ENCODE data around the gene LHB. TPM values are rescaled to one million over a fixed set of nuclear protein-coding genes. Genes with fewer than 3 reads are reported as not detected.
"Not testable (repeated sequence)": the region's sequence is repeated elsewhere in the genome, so short reads cannot be mapped to it uniquely, and the experiment has no call there.

Gene LHB
- total RNA-seq, 2 experiments from 2014 or later, result 0.63 to 0.88 TPM

DNA sequence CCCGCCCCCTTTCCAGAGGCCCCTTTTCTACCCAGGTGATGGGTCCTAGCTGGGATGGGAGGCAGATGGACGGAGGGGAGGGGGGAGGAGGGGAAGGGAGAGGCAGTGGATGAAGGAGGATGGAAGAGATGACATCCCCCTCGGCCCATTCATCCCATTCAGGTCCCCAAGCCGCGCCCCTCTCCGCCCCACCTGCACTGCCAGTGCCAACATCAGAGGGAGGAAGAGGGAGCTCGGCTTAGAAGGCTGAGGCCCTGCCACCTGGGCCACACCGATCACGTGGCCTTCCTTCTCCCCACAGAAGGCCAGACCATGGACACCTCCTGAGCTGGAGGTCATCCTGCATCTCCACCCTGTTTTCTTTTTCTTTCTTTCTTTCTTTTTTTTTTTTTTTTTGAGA, 11.8 kb upstream of the LHB start:
- POLR2A ChIA-PET; DNase-seq; H3K4me3 Mint-ChIP-seq; H3K4me1 Mint-ChIP-seq; H3K9me3 Mint-ChIP-seq; CTCF ChIA-PET; H3K27me3 Mint-ChIP-seq; H3K27ac Mint-ChIP-seq; H3K36me3 Mint-ChIP-seq (ENCODE audit: low read depth): not testable (repeated sequence)

DNA sequence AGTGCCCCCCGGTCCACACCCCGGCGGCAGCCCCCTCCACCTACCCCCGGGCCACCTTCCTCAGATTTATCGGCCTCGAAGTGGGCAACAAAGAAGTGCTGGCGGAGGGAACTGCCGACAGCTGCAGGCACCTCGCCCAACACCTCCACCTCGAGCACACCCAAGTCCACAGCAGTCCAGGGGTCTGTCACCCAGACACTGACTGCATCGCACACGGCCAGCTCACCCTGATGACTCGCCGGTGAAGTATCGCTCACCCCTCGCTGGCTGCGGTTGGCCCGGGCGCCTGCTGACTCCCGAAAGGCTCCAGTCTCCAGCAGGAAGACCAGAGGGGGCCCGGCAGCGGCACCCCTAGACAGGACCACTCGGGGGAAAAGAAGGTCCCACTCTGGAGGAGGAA, 8.7 kb upstream of the LHB start:
- H3K27me3 Mint-ChIP-seq; H3K9me3 Mint-ChIP-seq; H3K4me3 Mint-ChIP-seq; CTCF ChIA-PET; DNase-seq; POLR2A ChIA-PET; H3K27ac Mint-ChIP-seq; H3K36me3 Mint-ChIP-seq (ENCODE audit: low read depth): not testable (repeated sequence)
- H3K4me1 Mint-ChIP-seq, result peaks cover 13% of the 10 kb centered on the region

DNA sequence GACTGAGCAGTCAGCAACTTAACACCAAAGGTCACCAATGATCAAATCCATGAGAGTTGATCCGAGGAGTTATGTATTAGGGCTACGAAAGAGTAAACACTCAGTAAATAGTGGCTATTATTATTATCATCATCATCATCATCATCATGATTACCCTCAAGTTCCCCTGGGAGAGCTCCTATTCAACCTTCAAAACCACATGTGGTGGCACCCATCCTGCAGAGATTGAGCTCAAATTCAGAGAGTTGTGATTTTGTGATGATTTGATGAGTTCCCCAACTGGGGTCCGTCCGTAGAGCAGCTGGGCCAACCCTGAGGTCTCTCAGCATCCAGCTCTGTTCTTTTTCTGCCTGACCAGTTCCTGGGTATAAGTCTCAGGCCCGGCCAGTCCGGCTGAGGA, 8.2 kb upstream of the LHB start:
- POLR2A ChIA-PET; H3K27me3 Mint-ChIP-seq; DNase-seq; CTCF ChIA-PET; H3K27ac Mint-ChIP-seq; H3K36me3 Mint-ChIP-seq (ENCODE audit: low read depth); H3K4me3 Mint-ChIP-seq; H3K9me3 Mint-ChIP-seq: not testable (repeated sequence)
- H3K4me1 Mint-ChIP-seq, result peaks cover 16% of the 10 kb centered on the region

DNA sequence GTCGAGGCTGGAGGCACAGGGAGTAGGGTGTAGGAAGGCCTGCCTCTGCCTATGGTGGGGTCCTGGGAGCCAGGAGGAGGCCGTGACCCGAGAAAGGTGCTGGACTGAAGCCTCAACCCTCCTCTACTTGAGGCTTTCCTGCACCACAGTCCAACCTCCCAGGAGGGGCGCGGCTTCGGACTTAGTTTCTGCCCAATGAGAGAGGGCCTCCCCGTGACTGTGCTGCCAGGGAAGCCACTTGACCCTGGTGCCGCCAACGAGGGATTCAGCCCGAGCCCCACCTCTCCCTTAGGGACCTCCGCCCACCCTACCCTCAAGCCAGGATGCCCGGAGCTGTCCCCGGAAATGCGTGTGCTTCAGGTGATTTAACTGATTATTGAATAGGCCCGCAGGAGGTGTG, 7.3 kb upstream of the LHB start, which contains the start of gene CGB3:
Gene CGB3, minus strand, starts transcription at position 101 of the 400 bp plus-strand sequence. CDS start 362 bp downstream, outside the sequence.
- H3K4me1 Mint-ChIP-seq, result peaks cover 22% of the 10 kb centered on the region
- H3K27me3 Mint-ChIP-seq; H3K27ac Mint-ChIP-seq; DNase-seq; H3K4me3 Mint-ChIP-seq; H3K9me3 Mint-ChIP-seq; POLR2A ChIA-PET; CTCF ChIA-PET; H3K36me3 Mint-ChIP-seq (ENCODE audit: low read depth): not testable (repeated sequence)

DNA sequence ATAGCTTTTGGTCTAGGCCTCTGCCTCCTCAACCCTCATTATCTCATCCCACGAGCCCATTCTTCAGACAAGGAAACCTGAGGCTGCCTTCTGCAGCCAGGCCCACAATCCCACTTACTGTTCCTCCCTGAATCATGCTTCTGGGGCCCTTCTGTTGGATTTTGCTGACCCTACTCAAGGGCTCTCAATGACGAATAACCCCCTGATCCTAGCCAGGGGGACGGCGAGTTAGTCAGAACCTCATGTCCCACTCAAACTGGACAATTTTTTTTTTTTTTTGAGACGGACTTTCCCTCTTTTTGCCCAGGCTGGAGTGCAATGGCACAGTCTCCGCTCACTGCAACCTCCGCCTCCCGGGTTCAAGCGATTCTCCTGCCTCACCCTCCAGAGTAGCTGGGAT, 5.2 kb upstream of the LHB start:
- H3K4me1 Mint-ChIP-seq, result peaks cover 36% of the 10 kb centered on the region
- ChIA-PET POLR2A (no interaction called here), CTCF (interaction anchor here (6.0 kb wide), 1 partner anchor 22 kb away, joined by 52 read pairs; no protein-coding TSS in a partner anchor)
- no peaks in the 10 kb centered on the region for H3K36me3 Mint-ChIP-seq (ENCODE audit: low read depth)
- H3K9me3 Mint-ChIP-seq, result no peaks in the 10 kb centered on the region
- H3K27ac Mint-ChIP-seq, result no peak overlapping the region
- H3K27me3 Mint-ChIP-seq, result peaks cover 9% of the 10 kb centered on the region
- DNase-seq, result no peak
- H3K4me3 Mint-ChIP-seq, result no peak overlapping the region

DNA sequence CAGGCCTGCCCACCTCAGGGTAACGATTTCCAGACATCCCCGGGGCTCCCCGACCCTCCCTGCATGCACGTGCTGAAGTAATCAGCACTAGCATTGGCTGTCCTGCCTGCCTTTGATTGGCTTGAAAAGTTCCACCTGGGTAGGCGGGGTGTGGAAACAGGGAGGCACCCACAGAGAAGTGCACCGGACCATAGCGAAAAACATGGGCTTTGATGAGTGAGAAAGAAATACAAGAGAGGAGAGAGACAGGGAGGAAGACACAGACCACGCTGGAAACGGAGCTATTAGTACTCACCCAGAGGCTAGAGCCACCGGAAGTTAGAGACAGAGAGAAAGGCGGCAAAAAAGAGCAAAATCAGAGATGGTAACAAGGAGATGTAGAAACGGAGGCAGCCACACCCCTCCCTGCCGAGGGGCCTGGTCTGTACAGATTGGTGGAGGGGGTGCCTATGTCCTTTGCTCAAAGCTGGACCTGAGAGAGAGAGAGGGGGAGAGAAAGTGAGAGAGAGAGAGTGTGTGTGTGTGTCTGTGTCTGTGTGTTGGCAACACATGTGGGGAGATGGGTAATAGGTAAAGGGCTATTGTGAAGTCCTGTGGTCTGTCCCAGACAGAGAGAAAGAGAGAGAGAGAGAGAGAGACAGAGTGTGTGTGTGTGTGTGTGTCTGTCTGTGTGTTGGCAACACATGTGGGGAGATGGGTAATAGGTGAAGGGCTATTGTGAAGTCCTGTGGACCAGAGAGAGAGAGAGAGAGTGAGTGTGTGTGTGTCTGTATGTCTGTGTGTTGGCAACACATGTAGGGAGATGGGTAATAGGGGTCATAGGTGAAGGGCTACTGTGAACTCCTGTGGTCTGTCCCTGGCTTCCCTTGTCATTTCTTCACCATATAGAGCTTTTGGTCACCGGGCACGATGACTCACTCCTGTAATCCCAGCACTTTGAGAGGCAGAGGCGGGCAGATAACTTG, 4.3 kb upstream of the LHB start:
- no peak for DNase-seq
- CTCF ChIA-PET, result interaction anchor here (4.7 to 6.0 kb wide), 2 partner anchors 22 to 28 kb away, joined by 28 to 52 read pairs; partner anchors contain the start of genes GYS1 and RUVBL2
- peaks cover 38% of the 10 kb centered on the region for H3K4me1 Mint-ChIP-seq
- H3K36me3 Mint-ChIP-seq (ENCODE audit: low read depth), result no peaks in the 10 kb centered on the region
- POLR2A ChIA-PET, result interaction anchor here (1.5 kb wide), 1 partner anchor 28 kb away, joined by 3 read pairs; the partner anchor contains the start of genes GYS1 and RUVBL2
- no peak overlapping the region for H3K27ac Mint-ChIP-seq
- no peak overlapping the region for H3K4me3 Mint-ChIP-seq
- H3K27me3 Mint-ChIP-seq, result peaks cover 9% of the 10 kb centered on the region
- no peaks in the 10 kb centered on the region for H3K9me3 Mint-ChIP-seq

DNA sequence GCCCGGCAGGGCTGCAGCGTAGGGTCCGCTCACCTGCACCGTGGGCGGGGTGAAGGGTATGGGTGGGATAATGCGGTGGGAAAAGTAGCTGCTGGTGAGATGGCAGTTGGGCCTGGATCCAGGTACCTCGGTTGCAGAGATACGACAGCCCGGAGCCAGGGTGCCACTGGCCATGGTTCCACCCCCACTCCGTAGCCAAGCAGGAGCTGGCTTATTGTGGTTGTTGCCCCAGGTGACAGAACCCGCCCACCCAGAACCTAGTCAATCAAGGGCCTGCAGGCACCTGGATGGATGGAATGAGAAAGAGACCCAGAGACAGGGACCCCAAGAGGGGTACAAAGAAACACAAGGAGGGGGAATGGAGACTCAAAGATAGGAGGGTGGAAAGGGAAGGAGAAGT, 3.5 kb upstream of the LHB start:
- ChIA-PET CTCF (interaction anchor here (0.8 to 6.0 kb wide), 3 partner anchors 21 to 50 kb away, joined by 3 to 52 read pairs (median 28); partner anchors contain the start of genes GYS1 and RUVBL2), POLR2A (interaction anchor here (1.5 kb wide), 1 partner anchor 27 kb away, joined by 3 read pairs; the partner anchor contains the start of genes GYS1 and RUVBL2)
- no peak overlapping the region for H3K4me3 Mint-ChIP-seq
- H3K36me3 Mint-ChIP-seq (ENCODE audit: low read depth), result peaks cover 3% of the 10 kb centered on the region
- H3K4me1 Mint-ChIP-seq, result peaks cover 38% of the 10 kb centered on the region
- H3K27me3 Mint-ChIP-seq, result peaks cover 9% of the 10 kb centered on the region
- no peak overlapping the region for H3K27ac Mint-ChIP-seq
- DNase-seq, result no peak
- H3K9me3 Mint-ChIP-seq, result no peaks in the 10 kb centered on the region

DNA sequence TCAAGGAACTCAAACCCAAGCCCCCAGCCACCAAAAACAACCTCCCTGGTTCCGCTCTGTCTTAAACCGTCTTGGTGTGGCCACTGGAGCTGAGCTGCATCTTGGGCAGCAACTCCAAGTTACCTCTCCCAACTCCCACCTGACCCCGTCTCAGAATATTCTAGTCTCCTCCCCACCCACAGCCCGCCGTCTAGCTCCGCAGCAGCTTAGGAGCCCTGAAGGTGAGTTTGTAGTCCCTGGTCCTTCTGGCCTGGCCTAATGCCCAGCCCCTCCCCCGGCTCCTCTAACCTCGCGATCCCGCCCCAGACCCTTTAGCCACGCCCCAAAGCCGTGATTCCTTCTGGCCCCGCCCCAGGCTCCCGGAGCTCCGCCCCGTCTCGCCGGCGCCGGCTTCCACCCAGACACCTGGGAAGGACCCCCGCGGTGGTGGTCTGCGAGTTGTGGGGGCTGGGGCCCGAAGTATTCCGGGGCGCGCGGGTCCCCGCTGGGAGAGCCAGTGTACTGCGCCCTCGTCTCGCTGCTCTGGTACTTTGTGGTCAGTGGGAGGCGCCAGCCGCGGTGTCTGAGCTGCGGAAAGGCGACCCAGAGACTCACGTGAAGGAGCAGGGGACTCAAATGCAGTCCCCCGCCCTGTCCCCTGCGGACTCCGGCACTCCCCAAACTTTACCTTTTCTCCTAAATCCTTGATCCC, 2.5 kb upstream of the LHB start:
- CTCF ChIA-PET, result interaction anchor here (0.8 to 6.0 kb wide), 6 partner anchors 12 to 179 kb away, joined by 3 to 52 read pairs (median 3); partner anchors contain the start of genes CGB2, GYS1 and RUVBL2
- POLR2A ChIA-PET, result interaction anchor here (0.6 to 2.7 kb wide), 2 partner anchors 26 to 33 kb away, joined by 3 to 15 read pairs; partner anchors contain the start of genes GYS1 and RUVBL2
- peaks cover 38% of the 10 kb centered on the region for H3K4me1 Mint-ChIP-seq
- DNase-seq, result peak; percentile 71
- peaks cover 9% of the 10 kb centered on the region for H3K27me3 Mint-ChIP-seq
- H3K4me3 Mint-ChIP-seq, result peak overlapping the region; percentile 82
- peak overlapping the region; percentile 62 for H3K27ac Mint-ChIP-seq
- H3K36me3 Mint-ChIP-seq (ENCODE audit: low read depth), result peaks cover 4% of the 10 kb centered on the region
- no peaks in the 10 kb centered on the region for H3K9me3 Mint-ChIP-seq

DNA sequence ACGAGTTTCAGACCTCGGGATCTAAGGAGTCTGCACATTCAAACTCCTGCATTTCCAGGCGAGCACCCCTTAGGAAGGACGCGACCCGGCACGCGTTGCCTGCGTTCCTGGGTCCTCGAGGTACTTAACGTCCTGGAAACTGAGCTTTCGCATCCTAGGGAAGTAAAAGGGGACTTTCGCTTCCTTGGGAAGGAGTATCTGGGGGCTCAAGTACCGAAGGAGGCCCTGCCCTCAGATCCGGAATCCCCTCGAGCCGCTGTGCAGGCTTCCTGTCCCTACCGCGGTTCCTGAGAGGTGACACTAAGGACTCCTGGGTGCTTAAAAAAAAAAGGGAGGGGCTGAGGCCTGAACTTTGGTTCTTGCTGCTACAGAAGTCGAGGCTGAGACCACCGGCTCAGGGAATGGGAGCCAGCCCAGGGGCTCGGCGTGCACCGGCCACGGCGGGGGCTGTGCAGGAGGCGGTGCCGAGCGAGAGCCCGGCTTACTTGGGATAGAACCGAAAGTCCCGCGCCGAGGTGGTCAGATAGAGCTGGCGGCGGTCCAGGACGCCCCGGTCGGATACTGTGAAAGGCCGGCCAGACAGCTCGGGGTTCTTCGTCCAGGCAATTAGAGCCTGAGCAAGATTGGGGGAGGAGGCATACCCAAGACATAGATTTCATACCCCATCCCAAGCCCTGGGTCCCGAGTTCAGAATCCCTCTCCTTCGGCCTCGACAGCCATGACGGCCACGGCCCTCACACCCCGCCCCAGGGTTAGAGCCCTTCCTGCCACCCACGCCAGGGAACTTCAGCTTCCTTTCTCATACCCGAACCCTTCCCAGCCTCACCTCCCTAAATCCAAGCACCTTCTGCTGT, 1.7 kb upstream of the LHB start:
- not testable (repeated sequence) for H3K27ac Mint-ChIP-seq, H3K9me3 Mint-ChIP-seq, H3K27me3 Mint-ChIP-seq
- Mint-ChIP-seq H3K4me1 (peaks cover 38% of the 10 kb centered on the region), H3K4me3 (peak overlapping the region; percentile 82), H3K36me3 (ENCODE audit: low read depth) (peaks cover 10% of the 10 kb centered on the region)
- peak; percentile 28 for DNase-seq
- POLR2A ChIA-PET, result interaction anchor here (0.6 to 2.7 kb wide), 4 partner anchors 9 to 69 kb away, joined by 3 to 15 read pairs (median 3); partner anchors contain the start of genes GYS1 and RUVBL2
- CTCF ChIA-PET, result interaction anchor here (0.8 to 6.0 kb wide), 6 partner anchors 13 to 180 kb away, joined by 3 to 52 read pairs (median 3); partner anchors contain the start of genes CGB2, GYS1 and RUVBL2

DNA sequence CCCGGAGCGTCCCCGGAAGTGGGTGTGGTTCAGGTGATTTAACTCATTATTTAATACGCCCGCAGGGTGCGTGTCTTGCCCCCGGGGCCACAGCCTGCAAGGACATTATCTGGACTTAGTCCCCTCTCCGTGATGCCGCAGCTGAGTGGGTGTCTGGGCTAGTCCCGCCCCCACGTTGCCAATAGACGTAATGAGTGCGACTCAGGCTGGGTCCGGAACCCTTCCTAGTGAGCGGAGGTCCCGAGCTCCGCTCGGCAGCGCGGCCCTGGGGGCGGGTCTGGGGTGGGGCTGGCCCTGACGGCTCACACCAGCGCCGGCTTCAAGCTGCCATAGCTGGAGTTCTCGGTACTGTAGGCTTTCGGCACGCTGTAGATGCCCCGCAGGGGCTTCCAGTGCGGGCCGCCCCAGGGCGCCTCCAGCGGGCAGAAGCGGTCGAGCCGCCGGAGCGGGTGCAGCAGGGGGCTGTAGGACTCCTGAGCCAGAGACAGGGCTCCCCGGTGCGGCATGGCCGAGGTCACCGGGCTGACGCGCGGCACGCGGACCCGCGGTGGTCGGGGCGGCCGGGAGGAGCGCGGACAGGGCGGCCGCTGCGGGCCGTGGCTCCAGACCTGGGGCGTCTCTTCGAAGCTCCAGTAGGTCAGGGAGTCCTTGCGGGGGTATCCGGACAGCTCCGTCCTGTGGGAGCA, 918 bp upstream of the LHB start:
- Mint-ChIP-seq H3K4me1 (peaks cover 38% of the 10 kb centered on the region), H3K4me3 (peak overlapping the region; percentile 82), H3K27ac (no peak overlapping the region), H3K27me3 (peaks cover 9% of the 10 kb centered on the region), H3K9me3 (no peaks in the 10 kb centered on the region), H3K36me3 (ENCODE audit: low read depth) (peaks cover 11% of the 10 kb centered on the region)
- ChIA-PET POLR2A (interaction anchor here (0.7 to 2.7 kb wide), 3 partner anchors 9 to 68 kb away, joined by 3 to 15 read pairs (median 3); partner anchors contain the start of genes GYS1 and RUVBL2), CTCF (interaction anchor here (0.8 to 6.0 kb wide), 3 partner anchors 18 to 77 kb away, joined by 3 to 52 read pairs (median 28); partner anchors contain the start of genes GYS1 and RUVBL2)
- DNase-seq, result peak; percentile 72

DNA sequence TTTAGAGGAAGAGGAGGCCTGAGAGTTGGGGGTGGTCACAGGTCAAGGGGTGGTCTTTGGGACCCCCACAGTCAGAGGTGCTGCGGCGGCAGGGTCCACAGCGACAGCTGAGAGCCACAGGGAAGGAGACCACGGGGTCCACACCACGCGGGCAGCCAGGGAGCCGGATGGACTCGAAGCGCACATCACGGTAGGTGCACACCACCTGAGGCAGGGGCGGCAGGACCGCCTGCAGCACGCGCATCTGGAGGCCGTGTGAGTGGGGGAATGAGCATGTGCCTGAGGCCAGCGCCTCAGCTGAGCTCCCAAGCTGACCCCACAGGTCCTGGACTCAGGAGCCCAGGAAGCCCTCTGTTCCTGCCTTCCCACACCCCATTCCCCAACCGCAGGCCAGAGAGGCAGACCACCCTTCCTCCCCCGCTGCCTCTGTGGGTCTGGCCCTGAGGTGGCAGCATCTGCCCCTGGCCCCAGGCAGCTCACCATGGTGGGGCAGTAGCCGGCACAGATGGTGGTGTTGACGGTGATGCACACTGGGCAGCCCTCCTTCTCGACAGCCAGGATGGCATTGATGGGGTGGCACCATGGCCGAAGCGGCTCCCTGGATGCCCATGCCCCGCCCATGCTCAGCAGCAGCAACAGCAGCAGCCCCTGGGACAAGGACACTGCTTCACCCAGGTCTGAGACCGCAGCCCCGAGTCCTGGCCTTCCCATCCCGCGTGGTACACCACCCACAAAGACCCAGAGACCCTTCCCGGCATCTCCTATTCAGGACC, 638 bp downstream of the LHB start:
- peaks cover 9% of the 10 kb centered on the region for H3K27me3 Mint-ChIP-seq
- H3K4me1 Mint-ChIP-seq, result peaks cover 31% of the 10 kb centered on the region
- H3K27ac Mint-ChIP-seq, result no peak overlapping the region
- no peak for DNase-seq
- no peak overlapping the region for H3K4me3 Mint-ChIP-seq
- H3K9me3 Mint-ChIP-seq, result no peaks in the 10 kb centered on the region
- ChIA-PET CTCF (interaction anchor here (1.2 kb wide), 1 partner anchor 23 kb away, joined by 4 read pairs; the partner anchor contains the start of genes GYS1 and RUVBL2), POLR2A (no interaction called here)
- H3K36me3 Mint-ChIP-seq (ENCODE audit: low read depth), result peaks cover 13% of the 10 kb centered on the region

Data from activated CD4-positive, alpha-beta memory T cell treated with anti-CD3 and anti-CD28 coated beads, Interleukin-2, amount 10 ng/mL, durations not matched to agents 7 days and 5 days (primary cell).